GM10248 (cell line): Measurements from ENCODE around the gene PRKN.
"Not testable (repeated sequence)": the region's sequence is repeated elsewhere in the genome, so short reads cannot be mapped to it uniquely, and the experiment has no call there.

Source experiments
- CTCF ChIA-PET: fragments of 300-600 bp; sonication (Branson Sonifier 250); formaldehyde crosslinking; extraction: SDS; loops from one replicate; lab custom pipeline; 2021; ENCODE audit warnings: antibody characterized with exemption; lab: Yijun Ruan, JAX
- POLR2A ChIA-PET: fragments of 350-650 bp; sonication (Branson Sonifier 250); formaldehyde crosslinking; extraction: SDS; loops from one replicate; lab custom pipeline; 2020; ENCODE audit warnings: antibody characterized with exemption; lab: Yijun Ruan, JAX
- DNase-seq: peaks from one replicate; pipeline ENCODE4 v3.0.0; 2012; ENCODE audit errors: extremely low spot score
- CTCF ChIP-seq: IDR thresholded peaks from 2 replicates; pipeline ENCODE4 v1.5.1; 2012; ENCODE audit warnings: mild to moderate bottlenecking, low read depth; ENCODE audit errors: extremely low read depth, missing control alignments, control extremely low read depth

Gene PRKN

GRCh38 chr6:162532283-162533008 is 195.1 kb downstream of the PRKN start:
- TF ChIP-seq CTCF, result no peak
- no peak for DNase-seq
- POLR2A ChIA-PET, result no interaction called here
- CTCF ChIA-PET, result no interaction called here

- DNase-seq, CTCF ChIA-PET, POLR2A ChIA-PET: not testable (repeated sequence)
Measured at GRCh38 chr6:162531391-162531790, 196.2 kb downstream of the PRKN start.

- no peak for DNase-seq
- no peak for TF ChIP-seq CTCF
- POLR2A ChIA-PET, result no interaction called here
- CTCF ChIA-PET, result no interaction called here
Measured at GRCh38 chr6:162528538-162528937, 199.0 kb downstream of the PRKN start.

GRCh38 chr6:162526960-162527359 is 200.6 kb downstream of the PRKN start:
- CTCF ChIA-PET, result interaction anchor here (1.7 kb wide), 1 partner anchor 11 kb away, joined by 4 read pairs; no protein-coding TSS in a partner anchor
- POLR2A ChIA-PET, result no interaction called here
- no peak for DNase-seq

GRCh38 chr6:162525181-162525580 is 202.4 kb downstream of the PRKN start:
- TF ChIP-seq CTCF, result no peak
- POLR2A ChIA-PET, result no interaction called here
- CTCF ChIA-PET, result no interaction called here
- no peak for DNase-seq

More at GRCh38 chr6:162526960-162527359, 200.6 kb downstream of the PRKN start:
- TF ChIP-seq CTCF, result no peak

- ChIA-PET CTCF (interaction anchor here (1.5 kb wide), 1 partner anchor 11 kb away, joined by 3 read pairs; no protein-coding TSS in a partner anchor), POLR2A (no interaction called here)
- TF ChIP-seq CTCF, result no peak
- no peak for DNase-seq
Measured at GRCh38 chr6:162512744-162513143, 214.8 kb downstream of the PRKN start.

- POLR2A ChIA-PET, result no interaction called here
- no peak for DNase-seq
- TF ChIP-seq CTCF, result no peak
- CTCF ChIA-PET, result no interaction called here
Measured at GRCh38 chr6:162497389-162497788, 230.2 kb downstream of the PRKN start.
